K562 (cell line): ENCODE measurements around the gene AP4S1. TPM values are rescaled to one million over a fixed set of nuclear protein-coding genes. Genes with fewer than 3 reads are reported as not detected.

Source experiments
- CBFA2T3 ChIP-seq: fragments of 450-650 bp; IDR thresholded peaks from 2 replicates; pipeline ENCODE4 v1.6.1; 2017
- DEAF1 ChIP-seq: fragments of 450-650 bp; formaldehyde crosslinking; IDR thresholded peaks from 2 replicates; pipeline ENCODE4 v1.4.0; 2020; ENCODE audit warnings: mild to moderate bottlenecking, moderate library complexity
- ID3 ChIP-seq, 2 experiments: fragments of 250-450 bp in 1 of 2; fragments of 450-650 bp in 1 of 2; sonication (Bioruptor Pico) in 1 of 2; IDR thresholded peaks; 2 replicates each; pipeline versions ENCODE4 v1.6.1 to v1.8.0; 2016 to 2021; ENCODE audit warnings: mild to moderate bottlenecking in 2 of 2, moderate library complexity in 2 of 2, missing compliant biosample characterization in 1 of 2, missing genetic modification characterization in 1 of 2
- PHF8 ChIP-seq: fragments of 200-600 bp; sonication (generic); IDR thresholded peaks from 2 replicates; pipeline ENCODE4 v1.6.1; 2012; ENCODE audit warnings: mixed run types, mild to moderate bottlenecking, inconsistent platforms, low read length, moderate library complexity, borderline replicate concordance
- PKNOX1 ChIP-seq: fragments of 450-650 bp; IDR thresholded peaks from 2 replicates; pipeline ENCODE4 v1.6.1; 2016
- PRPF4 ChIP-seq: fragments of 200-400 bp; formaldehyde crosslinking; IDR thresholded peaks from one replicate; pipeline ENCODE4 v1.6.1; 2017; ENCODE audit warnings: low read length, low read depth, mild to moderate bottlenecking; ENCODE audit not compliant: insufficient read depth, poor library complexity, severe bottlenecking
- RBM39 ChIP-seq: fragments of 200-400 bp; formaldehyde crosslinking; optimal IDR thresholded peaks from 2 replicates; pipeline ENCODE3; 2018; ENCODE audit warnings: low read depth, low read length
- SMAD1 ChIP-seq: fragments of 150-350 bp; IDR thresholded peaks from 2 replicates; pipeline ENCODE4 v1.6.1; 2014; ENCODE audit warnings: low read length, low read depth; ENCODE audit not compliant: partially characterized antibody
- SMARCE1 ChIP-seq: fragments of 450-650 bp; IDR thresholded peaks from 2 replicates; pipeline ENCODE4 v1.7.1; 2016; ENCODE audit warnings: mild to moderate bottlenecking
- USF2 ChIP-seq: sonication (generic); formaldehyde crosslinking; IDR thresholded peaks from 2 replicates; pipeline ENCODE4 v1.5.0; 2020; ENCODE audit warnings: missing genetic modification reagents
- ZKSCAN1 ChIP-seq: fragments of 150-350 bp; IDR thresholded peaks from 2 replicates; pipeline ENCODE4 v1.6.1; 2016; ENCODE audit warnings: low read depth, low read length
- ZNF143 ChIP-seq: sonication (generic); formaldehyde crosslinking; IDR thresholded peaks from 2 replicates; pipeline ENCODE4 v1.9.0; 2022; ENCODE audit warnings: mild to moderate bottlenecking, missing genetic modification reagents
- ZNF318 ChIP-seq, 2 experiments: fragments of 450-650 bp; IDR thresholded peaks; 2 replicates each; pipeline ENCODE4 v1.6.1; 2016; ENCODE audit warnings: mild to moderate bottlenecking in 2 of 2, borderline replicate concordance in 1 of 2, low read depth in 1 of 2, moderate library complexity in 1 of 2
- polyA plus RNA-seq, 8 experiments: library from polyadenylated mRNA; depleted of rRNA in 4 of 8; stranded (reverse) in 5 of 8; unstranded in 3 of 8; fragments of >200 nt; fragmentation: Nextera tagmentation in 2 of 8; fragmentation: Illumina TruSeq in 1 of 8; extraction: Ambion mirVana in 2 of 8; extraction: Trizol in 1 of 8; gene quantifications; 2 replicates each; pipeline versions ENCODE4 v1.2.1 to v1.2.3, GENCODE V29; 2011 to 2014; ENCODE audit warnings: inconsistent platforms in 1 of 8, missing spikeins in 1 of 8
- total RNA-seq, 7 experiments: library from RNA; depleted of rRNA in 6 of 7; stranded (reverse); fragments of >200 nt in 6 of 7; fragmentation: Illumina TruSeq in 2 of 7; extraction: Trizol in 2 of 7; gene quantifications; 2 replicates each; pipeline versions ENCODE4 v1.2.1 to v1.2.3, GENCODE V29; 2011 to 2021; ENCODE audit warnings: low replicate concordance in 1 of 7

Gene AP4S1
- total and polyA plus RNA-seq, 9 of the 15 experiments (the other 6 are each of a cell fraction or from before 2014, with no cell fraction given), result 3.7 to 7.8 (median 5.9) TPM

GRCh38 chr14:31026450-31027235, 1.2 kb downstream of the AP4S1 start (continued):
- TF ChIP-seq ZKSCAN1 (0 out of 2 replicates have a peak, but pooled peaks have one; percentile 54), DEAF1 (CRISPR knock-in tag) (0 out of 2 replicates have a peak, but pooled peaks have one; percentile 6), ZNF143 (CRISPR knock-in tag) (peak; percentile 69), PRPF4 (no peak), ZNF318 (IDR thresholded peaks at IDR 0.05; ENCODE audit: borderline replicate concordance in 1 of 2, low read depth in 1 of 2) (0 out of 4 replicates have a peak, but pooled peaks of 1 of the 2 experiments have one; percentile 38), PHF8 (peak; percentile 54; the same call in 1 of the 2 replicates), ID3 (CRISPR knock-in tag; IDR thresholded peaks at IDR 0.05) (no peak), ID3 (tag; IDR thresholded peaks at IDR 0.05) (0 out of 2 replicates have a peak, but pooled peaks have one; percentile 28), CBFA2T3 (peak; percentile 73), RBM39 (no peak), SMARCE1 (peak; percentile 71), PKNOX1 (peak; percentile 86), USF2 (CRISPR knock-in tag) (no peak), SMAD1 (peak; percentile 91)
